Esophagus muscularis mucosa (tissue), 4 donors: Measurements from ENCODE around the gene ACSM3. TPM values are rescaled to one million over a fixed set of nuclear protein-coding genes. Genes with fewer than 3 reads are reported as not detected.
A peak's percentile ranks its signal among the peaks of the same experiment; 100 is the strongest.
"Not testable (repeated sequence)": the region's sequence is repeated elsewhere in the genome, so short reads cannot be mapped to it uniquely, and the experiment has no call there.

Source experiments
- DNase-seq: peaks from one replicate; pipeline ENCODE4 v3.0.0-alpha.2; 2017; ENCODE audit errors: extremely low spot score
- H3K27ac ChIP-seq, 4 donors: fragments of 200-600 bp; sonication (generic); replicated peaks in 1 of 4; 1 replicate in 3 of 4; 2 replicates in 1 of 4; pipeline ENCODE4 v1.5.1; 2016 to 2019; ENCODE audit warnings: mild to moderate bottlenecking in 1 of 4
- H3K27me3 ChIP-seq, 4 donors: fragments of 200-600 bp; sonication (generic); one replicate each; pipeline versions ENCODE4 v1.5.1 to v1.6.0; 2016 to 2019
- H3K36me3 ChIP-seq, 4 donors: fragments of 200-600 bp; sonication (generic); one replicate each; pipeline ENCODE4 v1.5.1; 2016 to 2019
- H3K4me1 ChIP-seq, 4 donors: fragments of 200-600 bp; sonication (generic); one replicate each; pipeline ENCODE4 v1.5.1; 2016 to 2019
- H3K4me3 ChIP-seq, 4 donors: fragments of 200-600 bp; sonication (generic); 1 replicate in 2 of 4; 2 replicates in 2 of 4; pipeline ENCODE4 v1.5.1; 2016 to 2019; ENCODE audit warnings: mild to moderate bottlenecking in 4 of 4, moderate library complexity in 1 of 4
- H3K9me3 ChIP-seq, 4 donors: fragments of 200-600 bp; sonication (generic); 1 replicate in 3 of 4; 2 replicates in 1 of 4; pipeline ENCODE4 v1.5.1; 2016 to 2019
- CTCF ChIP-seq, 3 experiments: fragments of 200-600 bp in 2 of 3; fragments of 450-650 bp in 1 of 3; sonication (generic) in 2 of 3; IDR thresholded peaks; one replicate each; pipeline ENCODE4 v1.5.1; 2017 to 2019; ENCODE audit warnings: antibody characterized with exemption in 3 of 3, mild to moderate bottlenecking in 2 of 3, moderate library complexity in 1 of 3
- EP300 ChIP-seq: sonication (generic); formaldehyde crosslinking; IDR thresholded peaks from one replicate; pipeline ENCODE4 v1.6.1; 2017; ENCODE audit warnings: antibody characterized with exemption
- POLR2A ChIP-seq: fragments of 450-650 bp; IDR thresholded peaks from one replicate; pipeline ENCODE4 v1.6.1; 2017; ENCODE audit warnings: antibody characterized with exemption, moderate library complexity, mild to moderate bottlenecking, low read depth
- POLR2AphosphoS5 ChIP-seq, 2 donors: sonication (generic); formaldehyde crosslinking; IDR thresholded peaks; one replicate each; pipeline ENCODE4 v1.6.1; 2017; ENCODE audit warnings: antibody characterized with exemption in 2 of 2
- WGBS: methylation state at CpG from one replicate; pipeline ENCODE4 v1.1.5; 2018; 5-methylcytosine and 5-hydroxymethylcytosine counted together
- intact Hi-C: fragments of 100-400 bp; cut with DNase I; formaldehyde crosslinking; loops from one replicate; pipeline ENCODE4 v1.15.1; 2023
- total RNA-seq, 4 donors: library from RNA; depleted of rRNA; stranded (reverse); fragments of >200 nt; gene quantifications; one replicate each; pipeline versions ENCODE4 v1.1.0 to v1.2.1, GENCODE V29; 2016

The ACSM3 gene, protein sequence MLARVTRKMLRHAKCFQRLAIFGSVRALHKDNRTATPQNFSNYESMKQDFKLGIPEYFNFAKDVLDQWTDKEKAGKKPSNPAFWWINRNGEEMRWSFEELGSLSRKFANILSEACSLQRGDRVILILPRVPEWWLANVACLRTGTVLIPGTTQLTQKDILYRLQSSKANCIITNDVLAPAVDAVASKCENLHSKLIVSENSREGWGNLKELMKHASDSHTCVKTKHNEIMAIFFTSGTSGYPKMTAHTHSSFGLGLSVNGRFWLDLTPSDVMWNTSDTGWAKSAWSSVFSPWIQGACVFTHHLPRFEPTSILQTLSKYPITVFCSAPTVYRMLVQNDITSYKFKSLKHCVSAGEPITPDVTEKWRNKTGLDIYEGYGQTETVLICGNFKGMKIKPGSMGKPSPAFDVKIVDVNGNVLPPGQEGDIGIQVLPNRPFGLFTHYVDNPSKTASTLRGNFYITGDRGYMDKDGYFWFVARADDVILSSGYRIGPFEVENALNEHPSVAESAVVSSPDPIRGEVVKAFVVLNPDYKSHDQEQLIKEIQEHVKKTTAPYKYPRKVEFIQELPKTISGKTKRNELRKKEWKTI
- total RNA-seq = 10 to 100 TPM in 1 of 4 donors, 1 to 10 TPM in 3; 4.3 to 11.0 (median 5.9) TPM

GRCh38 chr16:20763461-20764232 is at the start of gene ACSM3:
Gene ACSM3, plus strand, starts transcription at chr16:20764014. Its CDS starts 6,021 bp downstream, at chr16:20770035.
- H3K4me3 ChIP-seq = peak within 1 kb of the TSS; percentile 43 to 61 (median 52)
- peak; percentile 92 for DNase-seq
- H3K9me3 ChIP-seq = no peaks in the 10 kb centered on the region
- H3K36me3 ChIP-seq = no peaks in the 10 kb centered on the region
- WGBS = 10% methylated on average over 10 of the region's 10 CpGs
- H3K4me1 ChIP-seq = peaks cover 0 to 9% (median 5%) of the 10 kb centered on the region in 4 donors
- H3K27ac ChIP-seq = peak within 1 kb of the TSS; percentile 54 to 75 (median 68)
- intact Hi-C loops = no loop called here
- TF ChIP-seq EP300 = no peak
- TF ChIP-seq POLR2AphosphoS5 (IDR thresholded peaks at IDR 0.05) = peak; percentile 15 to 50
- H3K27me3 ChIP-seq = no peaks in the 10 kb centered on the region

DNA sequence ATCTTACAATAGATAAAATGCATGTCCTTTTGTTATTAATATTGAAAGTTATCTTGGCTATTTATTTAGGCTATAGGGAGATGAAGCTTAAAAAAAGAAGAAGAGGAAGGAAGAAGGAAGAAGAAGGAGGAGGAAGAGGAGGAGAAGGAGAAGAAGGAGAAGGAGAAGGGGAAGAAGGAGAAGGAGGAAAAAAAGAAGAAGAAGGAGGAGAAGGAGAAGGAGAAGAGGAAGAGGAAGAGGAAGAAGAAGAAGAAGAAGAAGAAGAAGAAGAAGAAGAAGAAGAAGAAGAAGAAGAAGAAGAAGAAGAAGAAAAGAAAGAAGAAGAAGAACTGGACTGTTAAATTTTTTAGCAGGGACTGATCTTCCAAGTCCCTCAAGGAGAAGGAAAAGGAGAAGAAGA is 46.1 kb upstream of the ACSM3 start:
- DNase-seq, H3K9me3 ChIP-seq, intact Hi-C loops, H3K27me3 ChIP-seq, H3K36me3 ChIP-seq, H3K4me3 ChIP-seq, H3K4me1 ChIP-seq, H3K27ac ChIP-seq: not testable (repeated sequence)

GRCh38 chr16:20720251-20720650 is 43.6 kb upstream of the ACSM3 start:
- H3K27ac ChIP-seq = no peak overlapping the region
- WGBS = 95% methylated on average over 4 of the region's 4 CpGs
- no peaks in the 10 kb centered on the region for H3K4me1 ChIP-seq
- TF ChIP-seq POLR2AphosphoS5 (IDR thresholded peaks at IDR 0.05) (no peak), CTCF (IDR thresholded peaks at IDR 0.05) (no peak), POLR2A (no peak), EP300 (no peak)
- no peak overlapping the region for H3K4me3 ChIP-seq
- no peak for DNase-seq
- no peaks in the 10 kb centered on the region for H3K36me3 ChIP-seq
- no peaks in the 10 kb centered on the region for H3K9me3 ChIP-seq
- intact Hi-C loops = no loop called here
- H3K27me3 ChIP-seq = no peaks in the 10 kb centered on the region

DNA sequence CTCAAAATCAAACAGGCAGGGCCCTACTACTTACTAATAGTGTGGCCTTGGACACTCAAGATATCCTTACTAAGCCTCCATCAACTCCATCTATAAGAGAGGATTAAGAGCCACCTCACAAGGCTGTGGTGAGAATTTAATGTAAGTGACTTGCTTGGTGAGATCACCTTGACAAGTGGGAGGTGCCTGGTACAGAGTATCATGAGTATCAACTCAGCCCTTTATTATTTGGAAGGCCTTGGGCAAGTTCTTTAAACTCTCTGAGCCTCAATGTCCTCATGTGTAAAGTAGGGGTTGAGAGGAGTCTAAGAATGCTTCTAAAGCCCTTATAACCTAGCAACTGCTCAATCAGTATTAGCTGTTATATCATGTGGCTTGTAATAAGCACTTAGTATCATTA is 37.2 kb upstream of the ACSM3 start:
- no peaks in the 10 kb centered on the region for H3K4me1 ChIP-seq
- H3K27ac ChIP-seq = no peak overlapping the region
- DNase-seq = no peak
- H3K36me3 ChIP-seq = peaks cover 0 to 5% (median 0%) of the 10 kb centered on the region in 4 donors
- TF ChIP-seq POLR2AphosphoS5 (IDR thresholded peaks at IDR 0.05) = no peak
- no peak for TF ChIP-seq EP300
- TF ChIP-seq CTCF (IDR thresholded peaks at IDR 0.05) = no peak
- no peak for TF ChIP-seq POLR2A
- no peak overlapping the region for H3K4me3 ChIP-seq
- intact Hi-C loops = no loop called here
- no peaks in the 10 kb centered on the region for H3K27me3 ChIP-seq
- H3K9me3 ChIP-seq = no peaks in the 10 kb centered on the region

- DNase-seq = no peak
- no peak overlapping the region for H3K4me3 ChIP-seq
- H3K9me3 ChIP-seq = no peaks in the 10 kb centered on the region
- intact Hi-C loops = no loop called here
- no peak for TF ChIP-seq EP300
- TF ChIP-seq POLR2AphosphoS5 (IDR thresholded peaks at IDR 0.05) = no peak
- TF ChIP-seq CTCF (IDR thresholded peaks at IDR 0.05) = no peak
- no peak for TF ChIP-seq POLR2A
- peaks cover 0 to 5% (median 0%) of the 10 kb centered on the region in 4 donors for H3K36me3 ChIP-seq
- H3K27me3 ChIP-seq = no peaks in the 10 kb centered on the region
- WGBS = 84% methylated on average over 2 of the region's 3 CpGs
- no peaks in the 10 kb centered on the region for H3K4me1 ChIP-seq
- H3K27ac ChIP-seq = no peak overlapping the region
These were observed 36.6 kb upstream of the ACSM3 start for GRCh38 chr16:20727181-20727580.
